ENCODE measurements around the gene SENP6. TPM values are rescaled to one million over a fixed set of nuclear protein-coding genes. Genes with fewer than 3 reads are reported as not detected.
"Not testable (repeated sequence)": the region's sequence is repeated elsewhere in the genome, so short reads cannot be mapped to it uniquely, and the experiment has no call there.

SENP6 gene
- total and polyA plus RNA-seq, 2 donors (not counting 1 experiment from before 2014, with no cell fraction given): 30.8 to 161 TPM

DNA sequence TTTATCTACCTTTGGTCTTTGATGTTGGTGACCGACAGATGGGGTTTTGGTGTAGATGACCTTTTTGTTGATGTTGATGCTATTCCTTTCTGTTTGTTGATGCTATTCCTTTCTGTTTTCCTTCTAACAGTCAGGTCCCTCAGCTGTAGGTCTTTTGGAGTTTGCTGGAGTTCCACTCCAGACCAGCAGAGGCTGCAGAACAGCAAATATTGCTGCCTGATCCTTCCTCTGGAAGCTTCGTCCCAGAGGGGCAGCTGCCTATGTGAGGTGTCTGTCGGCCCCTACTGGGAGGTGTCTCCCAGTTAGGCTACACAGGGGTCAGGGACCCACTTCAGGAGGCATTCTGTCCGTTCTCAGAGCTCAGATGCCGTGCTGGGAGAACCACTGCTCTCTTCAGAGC is 85.9 kb downstream of the SENP6 start:
- H3K9me3 Mint-ChIP-seq (ENCODE audit: insufficient read depth); H3K27me3 Mint-ChIP-seq; H2AFZ ChIP-seq (ENCODE audit: insufficient read depth, low read depth, low read length, poor library complexity, severe bottlenecking); H3K4me1 Mint-ChIP-seq; ATAC-seq (ENCODE audit: low read depth); H3K27me3 ChIP-seq (replicated peaks in 1 of 4; ENCODE audit: control extremely low read depth in 1 of 4, control insufficient read depth in 3 of 4, insufficient read depth in 4 of 4, low read length in 3 of 4); H3K9ac ChIP-seq (ENCODE audit: low read length); intact Hi-C loops (cut with micrococcal nuclease); H3K4me2 ChIP-seq (replicated peaks; ENCODE audit: low read depth, low read length, poor library complexity, severe bottlenecking); H3K79me2 ChIP-seq (ENCODE audit: control insufficient read depth, insufficient read depth, low read length); H3K27ac Mint-ChIP-seq; H3K4me3 Mint-ChIP-seq; H3K4me3 ChIP-seq (ENCODE audit: control extremely low read depth in 1 of 5, extremely low read depth in 1 of 5, insufficient read depth in 1 of 5, low read depth in 2 of 5, low read length in 4 of 5); DNase-seq; H4K20me1 ChIP-seq (ENCODE audit: control insufficient read depth, insufficient read depth, low read length, poor library complexity, severe bottlenecking); H3K27ac ChIP-seq (ENCODE audit: low read length in 2 of 2); H3K4me1 ChIP-seq (ENCODE audit: control insufficient read depth in 2 of 2, insufficient read depth in 2 of 2, low read length in 2 of 2); H3K9me3 ChIP-seq (ENCODE audit: control extremely low read depth in 1 of 3, control insufficient read depth in 2 of 3, insufficient read depth in 1 of 3, low read length in 2 of 3); CTCF ChIA-PET; POLR2A ChIA-PET: not testable (repeated sequence)
- H3K36me3 ChIP-seq (replicated peaks in 1 of 2; ENCODE audit: control extremely low read depth in 1 of 2, control insufficient read depth in 1 of 2, extremely low read depth in 1 of 2, insufficient read depth in 2 of 2, low read length in 1 of 2): peaks cover 2 to 13% of the 10 kb centered on the region in 2 experiments
- 94% methylated on average over 5 of the region's 5 CpGs for WGBS (ENCODE audit: insufficient coverage)

- H3K9ac ChIP-seq (ENCODE audit: low read length); H3K27me3 ChIP-seq (replicated peaks in 1 of 4; ENCODE audit: control extremely low read depth in 1 of 4, control insufficient read depth in 3 of 4, insufficient read depth in 4 of 4, low read length in 3 of 4); intact Hi-C loops (cut with micrococcal nuclease); H3K27ac ChIP-seq (ENCODE audit: low read length in 2 of 2); H3K27me3 Mint-ChIP-seq; H3K79me2 ChIP-seq (ENCODE audit: control insufficient read depth, insufficient read depth, low read length); DNase-seq; H3K27ac Mint-ChIP-seq; H3K4me3 ChIP-seq (ENCODE audit: control extremely low read depth in 1 of 5, extremely low read depth in 1 of 5, insufficient read depth in 1 of 5, low read depth in 2 of 5, low read length in 4 of 5); H3K4me1 ChIP-seq (ENCODE audit: control insufficient read depth in 2 of 2, insufficient read depth in 2 of 2, low read length in 2 of 2); CTCF ChIA-PET; H4K20me1 ChIP-seq (ENCODE audit: control insufficient read depth, insufficient read depth, low read length, poor library complexity, severe bottlenecking); H3K4me3 Mint-ChIP-seq; H2AFZ ChIP-seq (ENCODE audit: insufficient read depth, low read depth, low read length, poor library complexity, severe bottlenecking); ATAC-seq (ENCODE audit: low read depth); H3K9me3 ChIP-seq (ENCODE audit: control extremely low read depth in 1 of 3, control insufficient read depth in 2 of 3, insufficient read depth in 1 of 3, low read length in 2 of 3); POLR2A ChIA-PET; H3K4me1 Mint-ChIP-seq; H3K9me3 Mint-ChIP-seq (ENCODE audit: insufficient read depth); H3K4me2 ChIP-seq (replicated peaks; ENCODE audit: low read depth, low read length, poor library complexity, severe bottlenecking): not testable (repeated sequence)
- peaks cover 2 to 13% of the 10 kb centered on the region in 2 experiments for H3K36me3 ChIP-seq (replicated peaks in 1 of 2; ENCODE audit: control extremely low read depth in 1 of 2, control insufficient read depth in 1 of 2, extremely low read depth in 1 of 2, insufficient read depth in 2 of 2, low read length in 1 of 2)
- WGBS (ENCODE audit: insufficient coverage): 100% methylated on average over 8 of the region's 8 CpGs
Measured at GRCh38 chr6:75687937-75688336, 86.3 kb downstream of the SENP6 start.

DNA sequence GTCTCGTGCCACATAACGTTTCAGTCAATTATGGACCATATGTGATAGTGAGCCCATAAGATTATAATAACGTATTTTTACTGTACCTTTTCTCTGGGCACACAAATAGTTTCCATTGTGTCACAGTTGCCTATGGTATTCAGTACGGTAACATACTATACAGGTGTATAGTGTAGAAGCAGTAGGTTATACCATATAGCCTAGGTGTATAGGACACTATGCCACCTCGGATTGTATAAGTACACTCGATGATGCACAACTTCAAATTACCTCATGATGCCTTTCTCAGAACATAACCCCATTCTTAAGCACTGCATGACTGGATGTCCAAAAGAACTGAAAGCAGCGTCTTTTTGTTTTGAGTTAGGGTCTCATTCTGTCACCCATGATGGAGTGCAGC is 87.9 kb downstream of the SENP6 start:
- TF ChIP-seq EZH2 (IDR thresholded peaks at IDR 0.05; ENCODE audit: borderline replicate concordance, insufficient read depth, low read depth, low read length, poor library complexity, severe bottlenecking) (no peak), CTCF (IDR thresholded peaks at IDR 0.05) (no peak)
- Histone ChIP-seq H3K36me3 (replicated peaks in 1 of 2; ENCODE audit: control extremely low read depth in 1 of 2, control insufficient read depth in 1 of 2, extremely low read depth in 1 of 2, insufficient read depth in 2 of 2, low read length in 1 of 2) (peaks cover 2 to 16% of the 10 kb centered on the region in 2 experiments), H3K79me2 (ENCODE audit: control insufficient read depth, insufficient read depth, low read length) (no peaks in the 10 kb centered on the region), H3K4me3 (ENCODE audit: control extremely low read depth in 1 of 5, extremely low read depth in 1 of 5, insufficient read depth in 1 of 5, low read depth in 2 of 5, low read length in 4 of 5) (no peak overlapping the region), H3K4me1 (ENCODE audit: control insufficient read depth in 2 of 2, insufficient read depth in 2 of 2, low read length in 2 of 2) (no peaks in the 10 kb centered on the region), H3K27ac (ENCODE audit: low read length in 2 of 2) (no peak overlapping the region), H3K9ac (ENCODE audit: low read length) (no peak overlapping the region), H2AFZ (ENCODE audit: insufficient read depth, low read depth, low read length, poor library complexity, severe bottlenecking) (no peak overlapping the region), H3K4me2 (replicated peaks; ENCODE audit: low read depth, low read length, poor library complexity, severe bottlenecking) (no peak overlapping the region), H3K27me3 (replicated peaks in 1 of 4; ENCODE audit: control extremely low read depth in 1 of 4, control insufficient read depth in 3 of 4, insufficient read depth in 4 of 4, low read length in 3 of 4) (no peaks in the 10 kb centered on the region), H4K20me1 (ENCODE audit: control insufficient read depth, insufficient read depth, low read length, poor library complexity, severe bottlenecking) (peaks cover 6% of the 10 kb centered on the region), H3K9me3 (ENCODE audit: control extremely low read depth in 1 of 3, control insufficient read depth in 2 of 3, insufficient read depth in 1 of 3, low read length in 2 of 3) (no peaks in the 10 kb centered on the region)
- H3K9me3 Mint-ChIP-seq (ENCODE audit: insufficient read depth): no peaks in the 10 kb centered on the region
- H3K4me1 Mint-ChIP-seq: peaks cover 2% of the 10 kb centered on the region
- no peak overlapping the region for H3K4me3 Mint-ChIP-seq
- 95% methylated on average over 1 of the region's 7 CpGs for WGBS (ENCODE audit: insufficient coverage)
- CTCF ChIA-PET: no interaction called here
- no peaks in the 10 kb centered on the region for H3K27me3 Mint-ChIP-seq
- H3K27ac Mint-ChIP-seq: no peak overlapping the region
- no peak for ATAC-seq (ENCODE audit: low read depth)
- intact Hi-C loops (cut with micrococcal nuclease): no loop called here
- DNase-seq: no peak
- POLR2A ChIA-PET: no interaction called here

All from B cell (primary cell).